Activated T-cell treated with anti-CD3 and anti-CD28 coated beads, Interleukin-2, amount 50 U/mL, for 72 hours (primary cell): ENCODE data around the gene RFPL3. TPM values are rescaled to one million over a fixed set of nuclear protein-coding genes. Genes with fewer than 3 reads are reported as not detected.
A peak's percentile ranks its signal among the peaks of the same experiment; 100 is the strongest.

Experiments used
- ATAC-seq, 2 donors: fragments of 150-1000 bp; cut with Tn5 transposase; replicated peaks in 1 of 2; 2 replicates each; pipeline ENCODE4 v1.10.0; 2021; ENCODE audit warnings: moderate library complexity in 2 of 2, mild to moderate bottlenecking in 1 of 2
- DNase-seq, 2 donors: peaks; one replicate each; pipeline ENCODE4 v3.0.0; 2021 to 2022; ENCODE audit warnings: mixed read lengths in 1 of 2
- H3K27ac Mint-ChIP-seq: one replicate; pipeline ENCODE4 v1.8.0; 2022; ENCODE audit warnings: mild to moderate bottlenecking, moderate library complexity, mixed read lengths
- H3K27me3 Mint-ChIP-seq: one replicate; pipeline ENCODE4 v1.8.0; 2022; ENCODE audit warnings: low read depth, mixed read lengths
- H3K36me3 Mint-ChIP-seq, 2 donors: one replicate each; pipeline ENCODE4 v1.8.0; 2022; ENCODE audit warnings: mixed read lengths in 2 of 2, mild to moderate bottlenecking in 1 of 2; ENCODE audit not compliant: insufficient read depth in 2 of 2
- H3K4me1 Mint-ChIP-seq: one replicate; pipeline ENCODE4 v1.8.0; 2022; ENCODE audit warnings: low read depth, mixed read lengths
- H3K4me3 Mint-ChIP-seq, 2 donors: one replicate each; pipeline ENCODE4 v1.8.0; 2022; ENCODE audit warnings: mild to moderate bottlenecking in 2 of 2, mixed read lengths in 2 of 2, moderate library complexity in 2 of 2
- H3K9me3 Mint-ChIP-seq, 2 donors: one replicate each; pipeline ENCODE4 v1.8.0; 2022; ENCODE audit warnings: mixed read lengths in 2 of 2
- total RNA-seq, 2 donors: library from RNA; stranded (reverse); gene quantifications; one replicate each; pipeline ENCODE4 v1.2.3, GENCODE V29; 2022

Gene RFPL3
- total RNA-seq, 2 donors from 2014 or later = not detected

DNA sequence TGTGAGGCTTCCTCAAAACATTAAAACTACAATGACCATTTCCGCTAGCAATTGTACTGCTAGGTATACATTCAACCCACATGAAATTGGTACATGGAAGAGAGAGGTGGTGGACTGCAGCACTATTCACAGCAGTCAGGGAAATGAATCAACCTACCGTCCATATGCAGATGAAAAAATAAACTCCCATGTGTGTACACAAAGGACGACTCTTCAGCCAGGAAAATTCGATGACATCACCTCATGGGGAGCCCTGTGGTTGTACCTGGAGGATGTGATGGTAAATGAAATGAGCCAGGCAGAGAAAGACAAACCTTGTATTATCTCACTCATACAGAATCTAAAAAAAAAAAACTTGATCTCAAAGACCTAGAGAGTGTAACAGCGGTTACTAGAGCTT is 23.3 kb downstream of the RFPL3 start:
- H3K9me3 Mint-ChIP-seq = no peaks in the 10 kb centered on the region
- H3K27ac Mint-ChIP-seq = no peak overlapping the region
- H3K27me3 Mint-ChIP-seq = no peaks in the 10 kb centered on the region
- ATAC-seq = no peak
- H3K4me1 Mint-ChIP-seq = no peaks in the 10 kb centered on the region
- peaks cover 0 to 1% of the 10 kb centered on the region in 2 donors for H3K36me3 Mint-ChIP-seq
- no peak overlapping the region for H3K4me3 Mint-ChIP-seq
- no peak for DNase-seq

DNA sequence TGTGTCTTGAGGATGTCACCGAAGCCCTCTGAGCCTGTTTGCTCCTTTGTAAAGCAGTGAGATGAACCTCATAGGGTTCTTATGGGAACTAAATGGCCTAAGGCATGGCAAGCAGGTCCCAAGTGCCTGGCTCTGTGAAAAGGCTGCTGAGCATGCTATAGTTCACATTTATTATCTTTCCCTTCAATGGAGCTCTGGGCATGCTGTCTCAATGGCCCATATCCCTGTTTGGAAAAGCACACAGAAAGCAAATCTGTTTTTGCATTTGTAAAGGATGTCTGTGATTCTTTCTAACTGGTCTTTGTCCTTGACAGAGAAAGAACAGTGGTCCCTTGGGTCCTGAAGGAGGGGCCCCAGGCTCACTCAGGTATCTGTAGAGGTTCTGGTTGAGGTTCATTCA is 28.0 kb downstream of the RFPL3 start:
- H3K27ac Mint-ChIP-seq = no peak overlapping the region
- no peaks in the 10 kb centered on the region for H3K9me3 Mint-ChIP-seq
- ATAC-seq (no peak), DNase-seq (no peak)
- H3K36me3 Mint-ChIP-seq = peaks cover 2 to 16% of the 10 kb centered on the region in 2 donors
- no peaks in the 10 kb centered on the region for H3K4me1 Mint-ChIP-seq
- H3K27me3 Mint-ChIP-seq = no peaks in the 10 kb centered on the region
- no peak overlapping the region for H3K4me3 Mint-ChIP-seq

DNA sequence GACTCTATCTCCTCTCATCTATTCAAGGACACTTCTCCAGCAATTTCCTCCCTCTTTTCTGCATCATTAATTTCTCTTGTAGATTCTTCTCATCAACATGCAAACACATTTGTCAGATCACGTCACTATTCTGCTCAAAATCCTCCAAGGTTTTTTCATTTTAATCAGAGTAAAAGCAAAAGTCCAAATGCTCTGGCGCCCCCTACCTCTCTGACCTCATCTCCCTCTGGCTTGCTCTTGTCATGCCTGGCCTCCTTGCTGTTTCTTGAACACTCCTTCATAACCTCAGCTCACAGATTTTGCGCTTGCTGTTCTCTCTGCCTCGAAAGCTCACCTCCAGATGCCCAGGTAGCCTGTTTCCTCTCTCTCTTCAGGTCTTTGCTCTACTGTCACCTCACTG is 32.0 kb downstream of the RFPL3 start:
- H3K27ac Mint-ChIP-seq = peak overlapping the region; percentile 3
- no peak overlapping the region for H3K4me3 Mint-ChIP-seq
- no peaks in the 10 kb centered on the region for H3K9me3 Mint-ChIP-seq
- H3K27me3 Mint-ChIP-seq = no peaks in the 10 kb centered on the region
- DNase-seq (peak in 1 of 2 donors; percentile 24), ATAC-seq (no peak)
- no peaks in the 10 kb centered on the region for H3K4me1 Mint-ChIP-seq
- peaks cover 2 to 19% of the 10 kb centered on the region in 2 donors for H3K36me3 Mint-ChIP-seq

DNA sequence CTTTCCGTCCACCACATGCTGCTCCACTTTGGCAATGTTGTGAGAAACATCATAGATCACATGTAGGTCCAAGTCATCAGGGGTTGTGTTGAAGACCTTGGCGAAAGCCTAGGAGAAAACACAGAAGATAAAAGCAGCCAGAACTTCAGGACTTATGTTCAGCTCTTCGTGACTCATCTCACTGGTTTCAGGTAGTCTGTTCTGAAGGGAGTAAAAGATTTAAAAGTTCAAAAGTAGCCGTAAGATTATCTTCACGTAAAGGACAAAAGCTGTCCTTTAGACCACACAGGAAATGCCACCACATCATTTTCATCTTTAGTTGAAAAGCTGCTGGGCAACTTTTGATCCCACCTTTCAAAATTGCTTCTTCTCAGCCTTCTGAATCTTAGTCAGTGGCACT is 37.4 kb downstream of the RFPL3 start:
- Mint-ChIP-seq H3K4me1 (peaks cover 18% of the 10 kb centered on the region), H3K27ac (peak overlapping the region; percentile 51), H3K27me3 (no peaks in the 10 kb centered on the region), H3K4me3 (no peak overlapping the region), H3K9me3 (no peaks in the 10 kb centered on the region), H3K36me3 (peaks cover 9 to 13% of the 10 kb centered on the region in 2 donors)
- ATAC-seq = peak; percentile 65 to 81
- DNase-seq = no peak

DNA sequence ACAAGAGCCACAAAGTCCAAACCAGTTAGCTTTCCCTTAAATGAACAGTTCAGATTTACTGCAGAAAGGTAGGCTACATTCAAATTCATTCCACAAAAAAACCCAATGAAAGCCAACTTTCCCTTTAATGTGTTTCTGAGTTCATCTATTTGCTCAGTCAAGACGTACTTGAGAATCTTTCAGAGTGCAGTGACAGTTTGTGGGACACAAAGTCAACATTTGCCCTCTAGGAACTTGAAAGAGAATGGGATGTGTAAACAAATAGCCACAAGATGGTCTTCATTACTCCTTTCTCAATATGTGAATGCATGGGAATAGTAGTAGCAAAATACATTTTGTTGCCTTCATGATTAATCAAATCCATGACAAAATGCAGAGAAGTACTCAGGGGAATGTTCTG is 38.6 kb downstream of the RFPL3 start:
- DNase-seq (no peak), ATAC-seq (no peak)
- Mint-ChIP-seq H3K4me1 (peaks cover 18% of the 10 kb centered on the region), H3K4me3 (no peak overlapping the region), H3K27me3 (no peaks in the 10 kb centered on the region), H3K27ac (no peak overlapping the region), H3K36me3 (peaks cover 9 to 18% of the 10 kb centered on the region in 2 donors), H3K9me3 (no peaks in the 10 kb centered on the region)

GRCh38 chr22:32396746-32397145 is 39.1 kb downstream of the RFPL3 start:
- ATAC-seq = no peak
- H3K36me3 Mint-ChIP-seq = peaks cover 9 to 18% of the 10 kb centered on the region in 2 donors

GRCh38 chr22:32401486-32401885 is 43.8 kb downstream of the RFPL3 start:
- ATAC-seq (no peak), DNase-seq (no peak)
- H3K36me3 Mint-ChIP-seq = peaks cover 4 to 18% of the 10 kb centered on the region in 2 donors
- peaks cover 1% of the 10 kb centered on the region for H3K4me1 Mint-ChIP-seq
- H3K27me3 Mint-ChIP-seq = no peaks in the 10 kb centered on the region
- no peaks in the 10 kb centered on the region for H3K9me3 Mint-ChIP-seq
- no peak overlapping the region for H3K27ac Mint-ChIP-seq
- H3K4me3 Mint-ChIP-seq = no peak overlapping the region

More at GRCh38 chr22:32396746-32397145, 39.1 kb downstream of the RFPL3 start:
- Mint-ChIP-seq H3K4me1 (peaks cover 18% of the 10 kb centered on the region), H3K27ac (no peak overlapping the region), H3K27me3 (no peaks in the 10 kb centered on the region), H3K9me3 (no peaks in the 10 kb centered on the region), H3K4me3 (no peak overlapping the region)
- no peak for DNase-seq

DNA sequence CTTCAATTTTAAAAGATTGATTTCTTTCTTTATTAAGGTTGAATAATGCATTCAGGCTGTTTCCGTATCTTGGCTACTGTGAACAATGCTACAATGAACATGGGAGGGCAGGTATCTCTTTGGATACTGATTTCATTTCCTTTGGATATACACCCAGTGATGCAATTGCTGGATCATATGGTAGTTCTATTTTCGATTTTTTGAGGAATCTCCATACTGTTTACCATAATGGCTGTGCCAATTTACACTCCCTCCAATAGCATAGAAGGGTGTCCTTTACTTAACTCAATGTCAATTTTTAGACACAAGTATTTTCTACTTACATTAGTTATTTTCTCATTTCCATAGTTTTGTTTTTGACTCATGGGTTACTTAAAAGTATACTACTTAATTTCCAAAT is 46.4 kb downstream of the RFPL3 start:
- peaks cover 7 to 29% of the 10 kb centered on the region in 2 donors for H3K36me3 Mint-ChIP-seq
- H3K27me3 Mint-ChIP-seq = no peaks in the 10 kb centered on the region
- H3K4me1 Mint-ChIP-seq = peaks cover 17% of the 10 kb centered on the region
- no peak for ATAC-seq
- H3K4me3 Mint-ChIP-seq = no peak overlapping the region
- DNase-seq = no peak
- H3K9me3 Mint-ChIP-seq = no peaks in the 10 kb centered on the region
- peak overlapping the region; percentile 46 for H3K27ac Mint-ChIP-seq

DNA sequence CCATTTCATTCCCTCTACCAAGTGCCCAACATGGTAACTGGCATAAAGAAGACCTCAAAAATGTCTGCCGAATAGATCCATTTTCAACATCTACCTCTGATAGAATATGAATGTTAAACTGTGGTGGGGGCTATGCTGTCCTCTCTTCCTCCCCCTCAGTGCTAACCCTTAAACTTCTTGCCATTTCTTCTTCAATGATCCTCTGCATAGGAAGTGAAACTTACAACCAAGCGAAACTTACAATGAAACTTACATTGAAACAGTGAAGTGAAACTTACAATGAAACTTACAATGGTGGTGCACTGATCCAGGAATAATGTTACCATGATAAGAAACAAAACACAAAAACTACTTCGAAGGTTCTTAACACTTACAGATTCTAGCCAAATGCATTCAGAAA is 49.6 kb downstream of the RFPL3 start:
- Mint-ChIP-seq H3K9me3 (no peaks in the 10 kb centered on the region), H3K27ac (no peak overlapping the region), H3K4me1 (peaks cover 35% of the 10 kb centered on the region), H3K4me3 (no peak overlapping the region), H3K27me3 (no peaks in the 10 kb centered on the region), H3K36me3 (peaks cover 6 to 21% of the 10 kb centered on the region in 2 donors)
- DNase-seq (no peak), ATAC-seq (no peak)

- Mint-ChIP-seq H3K4me1 (peaks cover 35% of the 10 kb centered on the region), H3K27ac (peak overlapping the region; percentile 42)
Measured at GRCh38 chr22:32407936-32408335, 50.3 kb downstream of the RFPL3 start.

GRCh38 chr22:32409977-32410376 is 52.3 kb downstream of the RFPL3 start:
- no peaks in the 10 kb centered on the region for H3K9me3 Mint-ChIP-seq
- H3K4me1 Mint-ChIP-seq = peaks cover 42% of the 10 kb centered on the region
- peaks cover 6 to 19% of the 10 kb centered on the region in 2 donors for H3K36me3 Mint-ChIP-seq
- ATAC-seq (no peak), DNase-seq (no peak)
- peak overlapping the region; percentile 96 to 97 for H3K4me3 Mint-ChIP-seq
- H3K27ac Mint-ChIP-seq = no peak overlapping the region
- no peaks in the 10 kb centered on the region for H3K27me3 Mint-ChIP-seq

More at GRCh38 chr22:32407936-32408335, 50.3 kb downstream of the RFPL3 start:
- Mint-ChIP-seq H3K4me3 (no peak overlapping the region), H3K9me3 (no peaks in the 10 kb centered on the region), H3K27me3 (no peaks in the 10 kb centered on the region), H3K36me3 (peaks cover 6 to 21% of the 10 kb centered on the region in 2 donors)
- DNase-seq = no peak
- no peak for ATAC-seq

GRCh38 chr22:32410459-32410858 is 52.8 kb downstream of the RFPL3 start:
- DNase-seq = no peak
- Mint-ChIP-seq H3K27ac (peak overlapping the region; percentile 96), H3K36me3 (peaks cover 6 to 18% of the 10 kb centered on the region in 2 donors), H3K4me1 (peaks cover 42% of the 10 kb centered on the region), H3K27me3 (no peaks in the 10 kb centered on the region), H3K9me3 (no peaks in the 10 kb centered on the region), H3K4me3 (peak overlapping the region; percentile 96 to 97)
- ATAC-seq = no peak
